H9 (cell line): ENCODE data around the gene ZNF487. TPM values are rescaled to one million over a fixed set of nuclear protein-coding genes. Genes with fewer than 3 reads are reported as not detected.

Source experiments
- DNase-seq: peaks from one replicate; pipeline ENCODE4 v3.0.0-alpha.2; 2017
- H2AFZ ChIP-seq: one replicate; pipeline ENCODE4 v1.6.1; 2013; ENCODE audit warnings: mild to moderate bottlenecking, low read length, control low read depth, moderate library complexity
- H2AK5ac ChIP-seq: 2 replicates; pipeline ENCODE4 v1.6.1; 2013; ENCODE audit warnings: low read length, control low read depth, mixed read lengths; ENCODE audit not compliant: insufficient read length
- H2BK120ac ChIP-seq: one replicate; pipeline ENCODE4 v1.6.1; 2013; ENCODE audit warnings: low read depth, mild to moderate bottlenecking, low read length, control low read depth, inconsistent platforms; ENCODE audit not compliant: poor library complexity, severe bottlenecking
- H2BK12ac ChIP-seq: 2 replicates; pipeline ENCODE4 v1.6.1; 2013; ENCODE audit warnings: low read length, control low read depth, mixed read lengths, low read depth; ENCODE audit not compliant: insufficient read length
- H2BK15ac ChIP-seq: 2 replicates; pipeline ENCODE4 v1.6.1; 2013; ENCODE audit warnings: low read depth, low read length, control low read depth
- H2BK20ac ChIP-seq: one replicate; pipeline ENCODE4 v1.6.1; 2013; ENCODE audit warnings: low read depth, mild to moderate bottlenecking, low read length, control low read depth, inconsistent platforms; ENCODE audit not compliant: poor library complexity, severe bottlenecking
- H2BK5ac ChIP-seq: 2 replicates; pipeline ENCODE4 v1.6.1; 2013; ENCODE audit warnings: low read length, control low read depth, mixed read lengths; ENCODE audit not compliant: insufficient read length
- H3K14ac ChIP-seq: 2 replicates; pipeline ENCODE4 v1.6.1; 2013; ENCODE audit warnings: low read length, control low read depth; ENCODE audit not compliant: insufficient read depth
- H3K18ac ChIP-seq: 2 replicates; pipeline ENCODE4 v1.6.1; 2013; ENCODE audit warnings: low read depth, mild to moderate bottlenecking, mixed read lengths, low read length, control low read depth; ENCODE audit not compliant: insufficient read length
- H3K23ac ChIP-seq: 2 replicates; pipeline ENCODE4 v1.6.1; 2013; ENCODE audit warnings: low read length, control low read depth, mixed read lengths, low read depth; ENCODE audit not compliant: insufficient read length
- H3K23me2 ChIP-seq: 2 replicates; pipeline ENCODE4 v1.6.1; 2013; ENCODE audit warnings: low read depth, mild to moderate bottlenecking, mixed read lengths, low read length, control low read depth; ENCODE audit not compliant: insufficient read length, poor library complexity, severe bottlenecking
- H3K27ac ChIP-seq: 2 replicates; pipeline ENCODE4 v1.5.1; 2013; ENCODE audit warnings: low read length, control low read depth, mixed read lengths, low read depth; ENCODE audit not compliant: insufficient read length
- H3K27me3 ChIP-seq: 2 replicates; pipeline ENCODE4 v1.6.1; 2013; ENCODE audit warnings: low read length, control low read depth, inconsistent platforms; ENCODE audit not compliant: insufficient read depth
- H3K4ac ChIP-seq: 2 replicates; pipeline ENCODE4 v1.6.1; 2013; ENCODE audit warnings: low read depth, mild to moderate bottlenecking, control low read depth, inconsistent platforms, low read length, moderate library complexity
- H3K4me1 ChIP-seq: 2 replicates; pipeline ENCODE4 v1.6.1; 2013; ENCODE audit warnings: low read length, control low read depth, inconsistent platforms; ENCODE audit not compliant: insufficient read depth
- H3K4me2 ChIP-seq: 2 replicates; pipeline ENCODE4 v1.6.1; 2013; ENCODE audit warnings: low read length, control low read depth, mixed read lengths; ENCODE audit not compliant: insufficient read length, insufficient read depth
- H3K56ac ChIP-seq: 2 replicates; pipeline ENCODE4 v1.6.1; 2013; ENCODE audit warnings: low read depth, mild to moderate bottlenecking, mixed read lengths, low read length, control low read depth; ENCODE audit not compliant: insufficient read length
- H3K79me1 ChIP-seq: 2 replicates; pipeline ENCODE4 v1.6.1; 2013; ENCODE audit warnings: low read depth, mild to moderate bottlenecking, moderate library complexity, low read length, control low read depth, inconsistent platforms; ENCODE audit not compliant: insufficient read depth, poor library complexity, severe bottlenecking
- H3K79me2 ChIP-seq: 2 replicates; pipeline ENCODE4 v1.6.1; 2013; ENCODE audit warnings: low read length, control low read depth, inconsistent platforms; ENCODE audit not compliant: insufficient read depth
- H3K9ac ChIP-seq: 2 replicates; pipeline ENCODE4 v1.6.1; 2013; ENCODE audit warnings: low read length, control low read depth, mixed read lengths; ENCODE audit not compliant: insufficient read length; ENCODE audit errors: extremely low read depth
- H3K9me3 ChIP-seq: one replicate; pipeline ENCODE4 v1.6.1; 2013; ENCODE audit warnings: low read depth, low read length, inconsistent platforms; ENCODE audit not compliant: control insufficient read depth
- H3T11ph ChIP-seq: one replicate; pipeline ENCODE4 v1.6.1; 2013; ENCODE audit warnings: mild to moderate bottlenecking, low read length, control low read depth, inconsistent platforms
- H4K20me1 ChIP-seq: one replicate; pipeline ENCODE4 v1.6.1; 2013; ENCODE audit not compliant: control insufficient read depth, insufficient read length, insufficient read depth
- H4K5ac ChIP-seq: 2 replicates; pipeline ENCODE4 v1.6.1; 2013; ENCODE audit warnings: low read depth, mild to moderate bottlenecking, mixed read lengths, low read length, control low read depth; ENCODE audit not compliant: insufficient read length
- H4K8ac ChIP-seq: replicated peaks from 2 replicates; pipeline ENCODE4 v1.6.1; 2013; ENCODE audit warnings: low read length, control low read depth, mixed read lengths, low read depth; ENCODE audit not compliant: insufficient read length
- H4K91ac ChIP-seq: 2 replicates; pipeline ENCODE4 v1.6.1; 2013; ENCODE audit warnings: low read depth, mild to moderate bottlenecking, moderate library complexity, mixed read lengths, low read length, control low read depth; ENCODE audit not compliant: insufficient read length
- H3K27ac Mint-ChIP-seq, 3 experiments: 2 replicates in 2 of 3; 3 replicates in 1 of 3; pipeline ENCODE4 v1.8.0; 2020 to 2021; ENCODE audit warnings: mixed read lengths in 3 of 3, mild to moderate bottlenecking in 1 of 3, moderate library complexity in 1 of 3
- H3K27me3 Mint-ChIP-seq: 2 replicates; pipeline ENCODE4 v1.8.0; 2021; ENCODE audit warnings: low read depth, mild to moderate bottlenecking, moderate library complexity, mixed read lengths
- H3K36me3 Mint-ChIP-seq, 3 experiments: 2 replicates in 2 of 3; 3 replicates in 1 of 3; pipeline ENCODE4 v1.8.0; 2020 to 2021; ENCODE audit warnings: low read depth in 3 of 3, mixed read lengths in 3 of 3; ENCODE audit not compliant: insufficient read depth in 1 of 3
- H3K4me1 Mint-ChIP-seq, 2 experiments: 2 replicates each; pipeline ENCODE4 v1.8.0; 2020; ENCODE audit warnings: mixed read lengths in 2 of 2
- H3K4me3 Mint-ChIP-seq, 2 experiments: 2 replicates in 1 of 2; 3 replicates in 1 of 2; pipeline ENCODE4 v1.8.0; 2020 to 2021; ENCODE audit warnings: mild to moderate bottlenecking in 2 of 2, mixed read lengths in 2 of 2, moderate library complexity in 1 of 2
- H3K9me3 Mint-ChIP-seq, 2 experiments: 2 replicates in 1 of 2; 3 replicates in 1 of 2; pipeline ENCODE4 v1.8.0; 2020; ENCODE audit warnings: mild to moderate bottlenecking in 2 of 2, mixed read lengths in 2 of 2, moderate library complexity in 1 of 2
- WGBS: extraction: QIAGEN DNeasy Blood & Tissue Kit; methylation state at CpG from one replicate; pipeline ENCODE4 v1.1.7; 2013; ENCODE audit warnings: missing lambda C conversion rate, low lambda C conversion rate, mixed read lengths; ENCODE audit not compliant: insufficient read length; ENCODE audit errors: extremely low coverage; 5-methylcytosine and 5-hydroxymethylcytosine counted together
- total RNA-seq: library from RNA; stranded (reverse); gene quantifications from 2 replicates; pipeline ENCODE4 v1.2.1, GENCODE V29; 2021
- TF ChIP-seq, protein P1 (sequence below): fragments of 200-600 bp; sonication (generic); conservative IDR thresholded peaks from 3 replicates; pipeline ENCODE4 v1.8.0; 2021; ENCODE audit warnings: antibody characterized with exemption, mild to moderate bottlenecking

Gene ZNF487
- total RNA-seq, 1 experiment from 2014 or later: 1.4 TPM

DNA sequence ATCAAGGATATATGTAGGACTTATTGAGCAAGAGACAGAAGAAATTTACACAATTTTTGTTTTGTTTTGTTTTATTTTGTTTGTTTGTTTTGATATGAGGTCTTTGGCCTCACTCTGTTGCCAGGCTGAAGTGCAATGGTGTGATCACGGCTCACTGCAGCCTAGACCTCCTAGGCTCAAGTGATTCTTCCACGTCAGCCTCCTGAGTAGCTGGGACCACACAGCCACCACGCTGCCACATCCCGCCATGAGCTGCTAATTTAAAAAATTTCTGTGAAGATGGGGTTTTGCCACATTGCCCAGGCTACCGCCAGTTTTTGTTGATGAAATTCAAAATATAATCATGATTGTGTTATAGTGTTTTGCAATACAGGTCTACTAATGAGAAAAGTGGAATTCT lies 54.9 kb downstream of the ZNF487 start:
- no peaks in the 10 kb centered on the region for H3K36me3 Mint-ChIP-seq
- Histone ChIP-seq H3T11ph (no peak overlapping the region), H3K4me1 (no peaks in the 10 kb centered on the region), H3K79me1 (no peaks in the 10 kb centered on the region), H3K23ac (no peak overlapping the region), H2BK5ac (no peak overlapping the region), H3K23me2 (no peaks in the 10 kb centered on the region), H3K9ac (no peak overlapping the region), H2BK20ac (no peak overlapping the region), H2BK15ac (no peak overlapping the region), H2BK120ac (no peak overlapping the region), H3K4me2 (no peak overlapping the region), H3K56ac (no peak overlapping the region), H3K27me3 (no peaks in the 10 kb centered on the region), H4K20me1 (no peaks in the 10 kb centered on the region), H3K79me2 (no peaks in the 10 kb centered on the region), H4K8ac (no peak overlapping the region), H3K14ac (no peak overlapping the region), H2AFZ (no peak overlapping the region), H3K9me3 (no peaks in the 10 kb centered on the region), H2AK5ac (no peak overlapping the region), H4K5ac (no peak overlapping the region), H3K4ac (no peak overlapping the region), H4K91ac (no peak overlapping the region), H3K18ac (no peak overlapping the region), H3K27ac (no peak overlapping the region), H2BK12ac (no peak overlapping the region)
- TF ChIP-seq, protein P1, sequence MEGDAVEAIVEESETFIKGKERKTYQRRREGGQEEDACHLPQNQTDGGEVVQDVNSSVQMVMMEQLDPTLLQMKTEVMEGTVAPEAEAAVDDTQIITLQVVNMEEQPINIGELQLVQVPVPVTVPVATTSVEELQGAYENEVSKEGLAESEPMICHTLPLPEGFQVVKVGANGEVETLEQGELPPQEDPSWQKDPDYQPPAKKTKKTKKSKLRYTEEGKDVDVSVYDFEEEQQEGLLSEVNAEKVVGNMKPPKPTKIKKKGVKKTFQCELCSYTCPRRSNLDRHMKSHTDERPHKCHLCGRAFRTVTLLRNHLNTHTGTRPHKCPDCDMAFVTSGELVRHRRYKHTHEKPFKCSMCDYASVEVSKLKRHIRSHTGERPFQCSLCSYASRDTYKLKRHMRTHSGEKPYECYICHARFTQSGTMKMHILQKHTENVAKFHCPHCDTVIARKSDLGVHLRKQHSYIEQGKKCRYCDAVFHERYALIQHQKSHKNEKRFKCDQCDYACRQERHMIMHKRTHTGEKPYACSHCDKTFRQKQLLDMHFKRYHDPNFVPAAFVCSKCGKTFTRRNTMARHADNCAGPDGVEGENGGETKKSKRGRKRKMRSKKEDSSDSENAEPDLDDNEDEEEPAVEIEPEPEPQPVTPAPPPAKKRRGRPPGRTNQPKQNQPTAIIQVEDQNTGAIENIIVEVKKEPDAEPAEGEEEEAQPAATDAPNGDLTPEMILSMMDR: no peak
- peaks cover 25 to 59% of the 10 kb centered on the region in 2 experiments for H3K9me3 Mint-ChIP-seq
- H3K27me3 Mint-ChIP-seq: no peaks in the 10 kb centered on the region; the same call in 1 of the 2 replicates
- DNase-seq: no peak
- no peak overlapping the region for H3K27ac Mint-ChIP-seq
- no CpG with 5 or more reads among the region's 5 CpGs for WGBS
- H3K4me3 Mint-ChIP-seq: no peak overlapping the region
- H3K4me1 Mint-ChIP-seq: no peaks in the 10 kb centered on the region
